GM04504 (cell line): ENCODE results near the gene AKT1S1.

Experiments used
- DNase-seq: peaks from one replicate; pipeline ENCODE4 v3.0.0-alpha.2; 2012; ENCODE audit warnings: low read depth

The AKT1S1 gene

GRCh38 chr19:49907745-49908446 lies 30.7 kb upstream of the AKT1S1 start:
- no peak for DNase-seq

- DNase-seq: no peak
These were observed 29.9 kb upstream of the AKT1S1 start for GRCh38 chr19:49906879-49907564.

- DNase-seq: no peak
These were observed 27.0 kb upstream of the AKT1S1 start for GRCh38 chr19:49904136-49904535.

GRCh38 chr19:49896863-49897621 lies 19.9 kb upstream of the AKT1S1 start, which contains the start of gene IL4I1:
IL4I1 (minus strand) TSS chr19:49896887; CDS start chr19:49896160, 727 bp downstream.
- no peak for DNase-seq

- DNase-seq: no peak
These were observed 18.6 kb upstream of the AKT1S1 start for GRCh38 chr19:49895566-49896297.

- DNase-seq: no peak
These were observed 17.9 kb upstream of the AKT1S1 start for GRCh38 chr19:49894879-49895565.

- DNase-seq: no peak
These were observed 17.0 kb upstream of the AKT1S1 start for GRCh38 chr19:49894011-49894664.

- no peak for DNase-seq
These were observed 15.6 kb upstream of the AKT1S1 start for GRCh38 chr19:49892716-49893115.

- DNase-seq: no peak
These were observed 14.2 kb upstream of the AKT1S1 start for GRCh38 chr19:49891393-49891792.

GRCh38 chr19:49890349-49891311 lies 13.5 kb upstream of the AKT1S1 start:
- no peak for DNase-seq

- no peak for DNase-seq
These were observed 12.7 kb upstream of the AKT1S1 start for GRCh38 chr19:49889687-49890348.

GRCh38 chr19:49889038-49889686 lies 12.0 kb upstream of the AKT1S1 start:
- DNase-seq: no peak

GRCh38 chr19:49888510-49888824 lies 11.3 kb upstream of the AKT1S1 start:
- no peak for DNase-seq

GRCh38 chr19:49887665-49888509 lies 10.7 kb upstream of the AKT1S1 start:
- DNase-seq: no peak

GRCh38 chr19:49887037-49887664 lies 10.0 kb upstream of the AKT1S1 start:
- no peak for DNase-seq

GRCh38 chr19:49884760-49885159 lies 7.6 kb upstream of the AKT1S1 start:
- no peak for DNase-seq

GRCh38 chr19:49884109-49884508 lies 7.0 kb upstream of the AKT1S1 start:
- DNase-seq: no peak

GRCh38 chr19:49883094-49883493 lies 5.9 kb upstream of the AKT1S1 start:
- DNase-seq: no peak
